Raji (cell line): ENCODE measurements around the gene ARHGAP28.

Experiments used
- POLR2A ChIP-seq: IDR thresholded peaks from 2 replicates; pipeline ENCODE4 v1.6.1; 2011; ENCODE audit warnings: low read depth, low read length, control low read depth; ENCODE audit not compliant: insufficient read depth

The ARHGAP28 gene, protein sequence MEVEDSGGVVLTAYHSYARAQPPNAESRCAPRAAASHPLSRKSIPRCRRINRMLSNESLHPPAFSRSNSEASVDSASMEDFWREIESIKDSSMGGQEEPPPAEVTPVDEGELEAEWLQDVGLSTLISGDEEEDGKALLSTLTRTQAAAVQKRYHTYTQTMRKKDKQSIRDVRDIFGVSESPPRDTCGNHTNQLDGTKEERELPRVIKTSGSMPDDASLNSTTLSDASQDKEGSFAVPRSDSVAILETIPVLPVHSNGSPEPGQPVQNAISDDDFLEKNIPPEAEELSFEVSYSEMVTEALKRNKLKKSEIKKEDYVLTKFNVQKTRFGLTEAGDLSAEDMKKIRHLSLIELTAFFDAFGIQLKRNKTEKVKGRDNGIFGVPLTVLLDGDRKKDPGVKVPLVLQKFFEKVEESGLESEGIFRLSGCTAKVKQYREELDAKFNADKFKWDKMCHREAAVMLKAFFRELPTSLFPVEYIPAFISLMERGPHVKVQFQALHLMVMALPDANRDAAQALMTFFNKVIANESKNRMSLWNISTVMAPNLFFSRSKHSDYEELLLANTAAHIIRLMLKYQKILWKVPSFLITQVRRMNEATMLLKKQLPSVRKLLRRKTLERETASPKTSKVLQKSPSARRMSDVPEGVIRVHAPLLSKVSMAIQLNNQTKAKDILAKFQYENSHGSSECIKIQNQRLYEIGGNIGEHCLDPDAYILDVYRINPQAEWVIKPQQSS

DNA sequence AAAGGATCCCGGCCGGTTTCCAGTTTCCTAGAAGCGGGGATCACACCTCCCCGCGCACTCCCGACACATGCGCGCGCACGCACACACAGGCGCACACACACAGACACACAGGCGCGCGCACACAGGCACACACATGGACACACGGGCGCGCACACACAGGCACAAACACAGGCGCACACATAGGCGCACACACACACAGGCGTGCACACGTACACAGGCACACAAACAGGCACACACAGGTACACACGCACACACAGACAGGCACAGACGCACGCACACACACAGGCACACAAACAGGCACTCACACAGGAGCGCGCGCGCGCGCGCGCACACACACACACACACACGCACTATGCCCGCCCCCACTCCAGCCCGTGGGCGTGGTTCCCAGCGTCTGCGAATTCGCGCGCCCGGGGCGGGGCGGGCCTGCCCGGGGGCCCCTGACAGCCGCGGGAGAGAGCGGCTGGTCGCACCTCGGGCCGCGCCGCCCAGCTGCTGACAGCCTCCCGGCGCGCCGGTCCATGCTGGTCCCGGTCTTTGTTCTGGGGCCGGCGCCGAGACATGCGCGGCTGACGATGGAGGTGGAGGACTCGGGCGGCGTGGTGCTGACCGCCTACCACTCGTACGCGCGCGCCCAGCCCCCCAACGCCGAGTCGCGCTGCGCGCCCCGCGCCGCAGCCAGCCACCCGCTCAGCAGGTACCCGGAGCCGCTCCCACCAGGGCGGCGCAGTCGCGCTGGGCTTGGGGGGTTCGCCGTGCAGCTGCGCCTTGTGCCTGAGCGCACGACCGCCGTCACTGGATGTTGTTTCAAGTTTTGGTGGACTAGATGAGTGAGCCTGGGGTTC is at the start of gene ARHGAP28:
TSS of gene ARHGAP28 (plus strand) at position 470 of the 845 bp plus-strand sequence. CDS start at position 576, 106 bp downstream.
- no peak for TF ChIP-seq POLR2A

DNA sequence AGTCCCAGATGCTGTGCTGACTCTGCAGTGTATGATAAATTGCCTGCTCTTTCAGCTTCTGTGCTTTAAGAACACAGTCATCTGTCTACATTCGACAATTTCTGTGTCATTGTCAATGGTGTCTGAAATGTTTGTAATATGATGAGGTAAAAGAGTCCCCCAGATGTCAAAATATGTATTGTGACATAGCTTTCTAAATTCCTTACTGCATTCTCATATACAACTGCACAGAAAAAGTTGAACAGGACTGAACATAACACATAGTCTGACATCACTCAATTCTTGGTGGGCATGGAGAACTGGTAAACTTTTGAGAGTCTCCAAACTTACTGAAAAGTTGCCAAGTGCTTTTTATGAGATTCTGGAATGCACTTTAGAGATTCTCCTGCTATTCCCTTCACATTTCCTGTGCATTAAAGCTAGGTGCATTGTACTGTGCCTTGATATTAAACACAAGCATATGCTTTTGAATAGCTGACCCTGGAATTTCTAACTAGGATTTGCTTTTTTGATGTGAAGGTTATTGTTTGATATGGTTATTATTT is 48.1 kb upstream of the ARHGAP28 start:
- TF ChIP-seq POLR2A, result no peak

DNA sequence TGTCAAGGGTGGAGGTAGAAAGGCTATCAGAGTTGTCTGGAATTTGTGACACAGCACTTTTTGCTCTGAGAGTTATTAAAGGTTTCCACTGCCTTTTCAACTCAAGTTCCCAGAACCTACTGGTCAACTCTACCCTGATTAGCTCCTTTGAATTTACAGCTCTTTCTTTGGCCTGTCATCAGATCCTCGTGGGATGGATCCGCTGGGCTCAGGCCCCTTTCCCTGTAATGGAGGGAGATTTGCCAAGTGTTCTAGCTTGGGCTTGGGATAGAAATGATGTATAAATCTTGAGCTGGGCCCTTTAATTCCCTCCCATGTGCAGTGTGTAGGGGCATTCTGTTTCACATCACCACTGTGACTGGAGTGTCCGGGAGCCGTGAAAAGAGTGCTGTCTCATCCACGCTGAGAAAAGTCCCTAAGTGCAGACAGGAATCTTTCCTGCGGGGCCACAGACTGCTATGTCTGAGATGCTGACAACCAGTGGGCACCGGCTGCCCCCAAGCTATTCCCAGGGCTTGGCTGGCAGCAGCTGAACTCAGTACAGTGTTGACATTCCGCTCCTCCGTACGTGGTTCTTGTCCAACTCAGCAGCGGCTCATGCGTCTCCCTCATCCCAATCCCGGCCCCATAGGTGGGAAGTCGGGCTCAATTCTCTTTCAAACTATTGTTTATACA is 46.9 kb upstream of the ARHGAP28 start:
- no peak for TF ChIP-seq POLR2A

DNA sequence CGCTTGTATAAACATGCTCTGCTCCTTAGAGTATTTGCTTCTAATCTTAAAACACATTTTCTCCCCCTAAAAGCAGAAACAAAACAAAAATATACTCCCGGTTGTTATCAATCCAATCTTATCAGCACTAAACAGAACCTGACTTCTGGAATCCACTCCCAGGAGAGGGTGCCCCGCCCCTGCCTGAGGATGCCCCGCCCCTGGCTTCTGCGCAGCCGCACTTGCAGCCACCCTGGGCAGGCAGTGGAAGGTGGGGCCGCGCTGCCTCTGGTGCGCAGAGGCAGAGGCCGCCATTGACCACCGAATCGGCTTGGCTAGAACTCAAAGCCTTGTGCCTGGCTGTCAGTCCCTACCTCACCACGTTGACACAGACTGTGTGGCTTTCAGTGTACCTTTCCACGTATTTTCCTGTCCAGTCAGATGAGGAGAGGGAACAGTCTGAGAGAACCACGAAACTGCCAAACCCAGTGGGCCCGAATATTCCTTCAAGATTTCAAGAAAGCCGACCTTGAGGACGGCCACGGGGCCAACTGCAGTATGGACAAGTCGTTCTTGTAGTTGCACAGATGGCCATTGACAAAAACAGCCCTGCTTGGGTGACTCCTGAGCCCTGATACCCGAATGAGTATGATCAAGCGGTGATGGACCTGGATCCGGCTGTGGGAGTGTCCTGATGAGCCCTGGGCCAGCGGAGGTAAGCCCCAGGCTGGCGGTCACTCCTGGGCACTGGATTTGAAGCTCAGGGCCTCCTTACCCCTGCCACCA is 46.2 kb upstream of the ARHGAP28 start:
- no peak for TF ChIP-seq POLR2A

DNA sequence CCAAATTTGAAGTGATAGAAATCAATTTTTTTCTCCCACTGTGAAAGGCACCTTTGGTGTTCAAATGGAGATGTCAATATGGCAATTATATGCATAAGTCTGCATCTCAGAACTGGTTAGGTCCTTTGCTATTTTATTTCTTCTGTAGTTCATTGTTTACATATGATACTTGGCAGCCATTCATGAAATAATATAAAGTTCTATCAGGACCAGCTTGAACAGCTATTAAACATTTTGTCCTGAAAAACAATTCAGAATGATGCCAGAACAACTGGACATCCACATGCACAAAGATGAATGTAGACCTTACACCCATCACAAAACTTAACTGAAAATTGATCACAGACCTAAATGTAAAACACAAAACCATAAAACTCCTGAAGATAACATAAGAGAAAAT is 41.8 kb upstream of the ARHGAP28 start:
- TF ChIP-seq POLR2A, result no peak

DNA sequence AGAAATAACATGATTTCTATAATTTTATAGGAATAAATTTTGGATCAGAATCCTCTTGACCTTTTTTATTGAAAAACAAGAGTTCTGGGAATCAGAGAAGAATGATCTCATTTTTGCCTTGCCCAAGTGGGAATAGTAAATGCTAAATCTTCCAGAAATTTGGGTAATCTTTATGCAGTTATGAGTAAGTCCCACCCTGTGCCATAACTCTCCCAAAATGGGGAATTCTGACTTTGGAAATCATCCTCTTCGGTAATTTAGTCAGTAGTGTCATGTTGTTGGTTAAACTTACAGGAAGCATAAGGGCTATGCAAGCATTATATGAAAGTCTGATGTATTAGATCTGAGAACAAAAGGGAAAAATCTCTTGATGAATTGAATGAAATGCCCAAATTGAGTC is 20.6 kb upstream of the ARHGAP28 start:
- no peak for TF ChIP-seq POLR2A

DNA sequence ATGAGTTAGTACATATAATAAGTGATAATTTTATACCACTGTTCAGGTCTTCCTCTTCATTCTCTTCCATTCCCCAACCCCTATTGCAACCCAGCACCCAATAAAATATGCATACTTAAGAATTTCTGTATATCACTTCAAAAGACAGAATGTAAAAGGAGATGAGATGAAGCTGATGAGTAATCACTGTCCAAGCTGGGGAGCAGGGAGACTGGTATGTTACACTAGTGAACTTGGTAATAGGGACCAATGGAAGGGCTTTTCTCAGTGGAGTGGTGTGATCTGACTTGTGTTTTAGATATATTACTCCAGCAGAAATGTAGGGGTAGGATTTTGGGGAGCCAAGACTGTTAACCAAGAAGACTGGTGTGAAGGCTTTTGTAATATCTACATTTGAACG is 18.0 kb upstream of the ARHGAP28 start:
- no peak for TF ChIP-seq POLR2A

DNA sequence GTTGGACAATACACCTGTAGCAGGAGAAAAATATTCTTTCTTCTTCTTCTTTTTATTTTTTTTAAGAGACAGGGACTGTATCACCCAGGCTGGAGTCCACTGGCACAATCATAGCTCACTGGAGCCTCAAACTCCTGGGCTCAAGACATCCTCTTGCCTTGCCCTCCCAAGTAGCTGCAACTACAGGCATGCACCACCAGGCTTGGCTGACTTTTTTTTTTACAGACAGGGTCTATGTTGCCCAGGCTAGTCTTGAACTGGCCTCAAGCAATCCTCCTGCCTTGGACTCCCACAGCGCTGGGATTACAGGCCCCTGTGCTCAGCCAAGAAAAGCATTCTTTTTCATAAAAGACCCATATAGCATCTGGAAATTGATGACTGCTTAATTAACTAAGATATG is 17.1 kb upstream of the ARHGAP28 start:
- no peak for TF ChIP-seq POLR2A

DNA sequence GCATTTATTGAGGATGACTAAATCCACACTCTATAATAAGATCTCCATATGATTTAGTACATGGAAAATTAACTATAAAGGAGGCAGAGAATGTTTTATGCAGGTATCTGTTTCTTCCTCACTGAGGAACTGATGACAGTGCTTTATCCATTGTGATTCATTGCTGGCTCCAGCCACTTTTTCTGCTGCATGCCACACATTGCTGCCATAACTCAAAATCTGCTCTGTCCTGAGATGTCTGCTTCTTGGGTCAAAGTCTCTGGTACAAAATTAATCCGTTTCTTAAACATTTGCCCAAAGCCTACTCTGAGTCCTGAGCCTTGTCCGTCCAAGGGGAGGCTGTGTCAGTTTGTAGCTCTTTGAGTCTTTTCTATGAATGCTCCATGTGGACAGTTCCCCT is 15.5 kb upstream of the ARHGAP28 start:
- TF ChIP-seq POLR2A, result no peak

DNA sequence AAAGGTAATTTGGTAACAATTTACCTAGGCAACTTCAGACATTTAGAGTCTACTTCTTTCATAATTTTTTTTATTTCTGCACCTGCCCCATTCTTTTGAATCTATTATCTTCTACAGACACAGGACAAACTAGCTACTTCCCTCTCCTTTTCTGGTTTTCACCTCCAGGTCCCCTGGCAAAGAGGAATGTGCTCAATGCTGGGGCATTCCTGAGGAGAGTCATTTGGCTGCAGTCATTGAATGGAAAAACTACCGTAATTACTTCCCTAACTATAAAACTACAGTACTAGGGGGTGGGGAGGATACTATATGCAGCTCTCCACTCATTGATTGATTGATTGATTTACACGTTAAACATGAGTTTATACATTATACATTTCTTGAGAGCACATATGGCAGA is 11.2 kb upstream of the ARHGAP28 start:
- TF ChIP-seq POLR2A, result no peak

DNA sequence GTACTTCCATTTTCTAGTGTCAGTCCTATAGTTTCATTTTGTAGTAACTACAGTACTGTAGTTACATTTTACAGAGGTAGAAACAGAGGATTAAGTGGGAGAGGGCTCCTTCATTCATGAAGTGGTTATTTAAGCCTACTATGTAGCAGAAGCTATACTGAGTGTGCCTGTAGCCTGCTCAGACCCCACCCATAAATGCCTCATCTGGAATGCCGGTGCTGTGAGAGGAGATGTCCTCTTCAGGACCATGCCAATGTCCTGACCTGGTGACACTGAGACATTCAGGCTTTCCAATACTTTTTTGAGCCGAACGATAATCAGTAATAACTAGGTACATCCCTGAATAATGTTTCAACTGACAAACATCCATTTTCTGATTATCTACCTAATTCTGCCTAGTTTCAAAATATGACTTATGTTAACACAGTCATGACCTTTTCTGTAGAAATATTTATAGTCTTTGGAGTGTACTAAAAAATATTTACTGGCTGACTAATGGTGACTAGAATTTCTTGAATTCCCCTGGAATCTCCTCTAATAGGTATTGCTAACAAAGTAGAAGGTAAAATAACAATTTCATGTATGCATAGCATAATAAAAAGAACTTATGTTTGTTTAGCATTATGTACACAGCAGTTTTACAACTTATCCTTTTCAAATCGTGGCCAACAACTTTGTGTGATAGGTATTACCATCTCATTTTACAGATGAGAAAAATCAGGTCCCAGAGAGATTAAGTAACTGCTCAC is 10.2 kb upstream of the ARHGAP28 start:
- TF ChIP-seq POLR2A, result no peak

DNA sequence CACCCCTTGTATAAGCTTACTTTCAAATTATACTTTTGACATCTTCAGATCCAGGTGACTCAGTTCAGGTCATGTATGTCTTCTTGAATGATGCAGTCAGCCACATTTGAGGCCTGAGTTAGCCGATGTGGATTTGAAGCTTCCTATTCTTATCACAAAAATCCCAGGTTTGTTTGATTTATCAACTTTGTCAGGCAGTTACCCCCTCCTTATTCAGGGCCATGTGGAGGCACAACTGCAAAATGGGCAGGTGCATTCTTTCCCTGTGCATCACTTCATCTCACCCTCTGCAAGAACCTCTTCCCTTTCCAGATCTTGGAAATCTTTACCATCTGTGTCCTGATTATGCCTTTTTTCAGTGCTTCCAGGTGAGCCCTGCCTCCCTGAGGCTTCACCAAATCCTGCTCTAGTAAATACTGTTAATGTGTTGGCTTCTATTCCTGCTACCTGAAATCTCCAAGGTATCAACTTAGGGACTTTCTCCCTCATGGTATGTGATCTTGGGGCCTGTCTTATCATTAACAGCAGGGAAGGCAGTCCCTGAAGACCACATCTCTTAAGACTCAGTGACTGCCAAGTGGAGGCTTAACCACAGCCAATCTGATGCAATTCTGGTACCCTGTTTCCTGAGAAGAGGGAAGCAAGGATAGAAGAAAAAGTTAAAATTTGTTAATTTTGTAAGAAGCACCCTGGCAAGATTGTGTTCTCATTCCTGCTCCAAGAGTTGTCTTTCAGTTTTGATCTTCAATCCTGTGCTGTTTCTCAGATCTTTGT is 9.4 kb upstream of the ARHGAP28 start:
- TF ChIP-seq POLR2A, result no peak
